H1 (cell line): Measurements from ENCODE around the gene CDH19. TPM values are rescaled to one million over a fixed set of nuclear protein-coding genes. Genes with fewer than 3 reads are reported as not detected.
A peak's percentile ranks its signal among the peaks of the same experiment; 100 is the strongest.

Experiments used
- CTCF ChIA-PET: fragments of 300-600 bp; sonication (Branson Sonifier 250); formaldehyde crosslinking; loops from one replicate; lab custom pipeline; 2021; ENCODE audit not compliant: partially characterized antibody; lab: Charles Lee
- POLR2A ChIA-PET: fragments of 300-600 bp; sonication (Branson Sonifier 250); formaldehyde crosslinking; loops from one replicate; lab custom pipeline; 2021; ENCODE audit warnings: inconsistent platforms; ENCODE audit not compliant: partially characterized antibody; lab: Charles Lee
- DNase-seq, 2 experiments: peaks; one replicate each; pipeline versions ENCODE4 v3.0.0 to v3.0.0-alpha.2; 2010 to 2022; ENCODE audit warnings: low spot score in 2 of 2, low read depth in 1 of 2, mixed read lengths in 1 of 2
- FAIRE-seq: peaks from 2 replicates; lab custom pipeline; 2011; peaks lifted over from hg19 to GRCh38; lab: Jason Lieb, UNC
- H2AFZ ChIP-seq: 2 replicates; pipeline ENCODE4 v1.8.1; 2012; ENCODE audit warnings: low read length, inconsistent platforms
- H2AK5ac ChIP-seq: 2 replicates; pipeline ENCODE4 v1.6.1; 2013; ENCODE audit warnings: low read depth, low read length
- H2BK120ac ChIP-seq: replicated peaks from 2 replicates; pipeline ENCODE3; 2013; ENCODE audit warnings: low read depth, low read length, inconsistent platforms
- H2BK12ac ChIP-seq: 2 replicates; pipeline ENCODE4 v1.6.1; 2013; ENCODE audit warnings: low read depth, low read length
- H2BK15ac ChIP-seq: 2 replicates; pipeline ENCODE4 v1.6.1; 2013; ENCODE audit warnings: low read length
- H2BK20ac ChIP-seq: 2 replicates; pipeline ENCODE4 v1.6.1; 2013; ENCODE audit warnings: low read length
- H2BK5ac ChIP-seq: 2 replicates; pipeline ENCODE4 v1.6.1; 2013; ENCODE audit warnings: low read depth, low read length
- H3K14ac ChIP-seq: 2 replicates; pipeline ENCODE4 v1.6.1; 2013; ENCODE audit warnings: inconsistent platforms; ENCODE audit not compliant: insufficient read length
- H3K18ac ChIP-seq: 2 replicates; pipeline ENCODE4 v1.6.1; 2013; ENCODE audit warnings: low read length; ENCODE audit errors: extremely low read depth
- H3K23ac ChIP-seq: 2 replicates; pipeline ENCODE4 v1.6.1; 2013; ENCODE audit warnings: inconsistent platforms; ENCODE audit not compliant: insufficient read length
- H3K23me2 ChIP-seq: 2 replicates; pipeline ENCODE4 v1.6.1; 2013; ENCODE audit warnings: low read depth, low read length
- H3K27ac ChIP-seq: 2 replicates; pipeline ENCODE4 v1.6.1; 2011; ENCODE audit warnings: low read depth, low read length, inconsistent platforms
- H3K27me3 ChIP-seq, 4 experiments: replicated peaks in 1 of 4; 1 replicate in 1 of 4; 2 replicates in 3 of 4; pipeline versions ENCODE4 v1.6.1 to v1.8.1; 2011 to 2013; ENCODE audit warnings: low read length in 3 of 4, mild to moderate bottlenecking in 3 of 4, inconsistent platforms in 2 of 4, mixed read lengths in 2 of 4, moderate library complexity in 1 of 4; ENCODE audit not compliant: control insufficient read depth in 3 of 4, insufficient read depth in 3 of 4; ENCODE audit errors: extremely low read depth in 1 of 4
- H3K36me3 ChIP-seq, 4 experiments: 2 replicates each; pipeline versions ENCODE4 v1.6.1 to v1.8.1; 2011 to 2013; ENCODE audit warnings: mild to moderate bottlenecking in 4 of 4, low read length in 3 of 4, moderate library complexity in 2 of 4, control low read depth in 1 of 4, inconsistent platforms in 1 of 4; ENCODE audit not compliant: insufficient read depth in 4 of 4, control insufficient read depth in 2 of 4
- H3K4ac ChIP-seq: replicated peaks from 2 replicates; pipeline ENCODE3; 2013; ENCODE audit warnings: low read length, low read depth, mixed read lengths, inconsistent platforms; ENCODE audit not compliant: insufficient read length
- H3K4me1 ChIP-seq, 4 experiments: replicated peaks in 1 of 4; 1 replicate in 1 of 4; 2 replicates in 3 of 4; pipeline versions ENCODE4 v1.6.1 to v1.8.1; 2011 to 2013; ENCODE audit warnings: low read length in 3 of 4, inconsistent platforms in 2 of 4, mixed read lengths in 1 of 4; ENCODE audit not compliant: insufficient read depth in 4 of 4, control insufficient read depth in 3 of 4
- H3K4me2 ChIP-seq, 2 experiments: 2 replicates each; pipeline versions ENCODE4 v1.6.1 to v1.8.1; 2011 to 2013; ENCODE audit warnings: low read depth in 2 of 2, low read length in 2 of 2, control low read depth in 1 of 2, inconsistent platforms in 1 of 2, mild to moderate bottlenecking in 1 of 2; ENCODE audit not compliant: insufficient read depth in 1 of 2
- H3K4me3 ChIP-seq, 4 experiments: fragments of 200-600, 300-600 bp in 1 of 4; sonication (generic), shearing (Covaris generic), sonication (Bioruptor Twin) in 1 of 4; 2 replicates each; pipeline versions ENCODE4 v1.5.1 to v1.8.1; 2011 to 2016; ENCODE audit warnings: low read length in 4 of 4, low read depth in 3 of 4, control low read depth in 2 of 4, inconsistent platforms in 2 of 4, mild to moderate bottlenecking in 2 of 4, mixed read lengths in 1 of 4, moderate library complexity in 1 of 4; ENCODE audit not compliant: insufficient read depth in 2 of 4; ENCODE audit errors: extremely low read depth in 1 of 4
- H3K56ac ChIP-seq: replicated peaks from 2 replicates; pipeline ENCODE3; 2013; ENCODE audit warnings: low read depth, mild to moderate bottlenecking, mixed read lengths, low read length, inconsistent platforms; ENCODE audit not compliant: insufficient read length
- H3K79me1 ChIP-seq: 2 replicates; pipeline ENCODE4 v1.6.1; 2013; ENCODE audit warnings: low read depth, low read length, control low read depth
- H3K79me2 ChIP-seq, 2 experiments: 2 replicates each; pipeline versions ENCODE4 v1.6.1 to v1.8.1; 2012 to 2013; ENCODE audit warnings: low read length in 2 of 2, mild to moderate bottlenecking in 2 of 2, inconsistent platforms in 1 of 2; ENCODE audit not compliant: insufficient read depth in 2 of 2, control insufficient read depth in 1 of 2
- H3K9ac ChIP-seq, 4 experiments: replicated peaks in 1 of 4; 1 replicate in 1 of 4; 2 replicates in 3 of 4; pipeline versions ENCODE4 v1.6.1 to v1.8.1; 2011 to 2013; ENCODE audit warnings: low read depth in 3 of 4, low read length in 3 of 4, control low read depth in 2 of 4, mild to moderate bottlenecking in 2 of 4, moderate library complexity in 2 of 4, inconsistent platforms in 1 of 4; ENCODE audit errors: extremely low read depth in 1 of 4
- H3K9me3 ChIP-seq, 2 experiments: 2 replicates each; pipeline versions ENCODE4 v1.6.1 to v1.8.1; 2012 to 2013; ENCODE audit warnings: mild to moderate bottlenecking in 2 of 2, moderate library complexity in 2 of 2, control low read depth in 1 of 2, inconsistent platforms in 1 of 2, low read depth in 1 of 2, low read length in 1 of 2, mixed read lengths in 1 of 2; ENCODE audit not compliant: insufficient read depth in 2 of 2
- H4K20me1 ChIP-seq, 2 experiments: replicated peaks in 1 of 2; 2 replicates each; pipeline versions ENCODE3 to v1.8.1; 2011 to 2013; ENCODE audit warnings: inconsistent platforms in 2 of 2, low read length in 2 of 2, mild to moderate bottlenecking in 1 of 2; ENCODE audit not compliant: insufficient read depth in 2 of 2, control insufficient read depth in 1 of 2
- H4K5ac ChIP-seq: 2 replicates; pipeline ENCODE4 v1.6.1; 2013; ENCODE audit warnings: low read length, low read depth, mixed read lengths, inconsistent platforms; ENCODE audit not compliant: insufficient read length
- H4K8ac ChIP-seq: 2 replicates; pipeline ENCODE4 v1.8.0; 2013; ENCODE audit warnings: mild to moderate bottlenecking, moderate library complexity, low read length, inconsistent platforms; ENCODE audit not compliant: insufficient read depth; ENCODE audit errors: extremely low read depth
- H4K91ac ChIP-seq: replicated peaks from 2 replicates; pipeline ENCODE3; 2013; ENCODE audit warnings: low read length, mixed read lengths, inconsistent platforms; ENCODE audit not compliant: insufficient read length
- CTBP2 ChIP-seq: IDR thresholded peaks from 2 replicates; pipeline ENCODE4 v1.7.0; 2011; ENCODE audit warnings: borderline replicate concordance, mild to moderate bottlenecking, moderate library complexity, mixed read lengths, low read length; ENCODE audit not compliant: insufficient read depth, insufficient read length
- CTCF ChIP-seq, 3 experiments: IDR thresholded peaks; 1 replicate in 2 of 3; 2 replicates in 1 of 3; pipeline versions ENCODE4 v1.5.1 to v1.6.1; 2011; ENCODE audit warnings: low read length in 3 of 3, mild to moderate bottlenecking in 3 of 3, inconsistent platforms in 2 of 3, low read depth in 1 of 3, moderate library complexity in 1 of 3; ENCODE audit not compliant: insufficient read depth in 1 of 3; ENCODE audit errors: control extremely low read depth in 1 of 3
- EP300 ChIP-seq, 2 experiments: IDR thresholded peaks; 1 replicate in 1 of 2; 2 replicates in 1 of 2; pipeline ENCODE4 v1.6.1; 2011 to 2012; ENCODE audit warnings: low read depth in 2 of 2, low read length in 2 of 2, mild to moderate bottlenecking in 2 of 2, borderline replicate concordance in 1 of 2, inconsistent platforms in 1 of 2, moderate library complexity in 1 of 2
- EZH2 ChIP-seq: fragments of 200-600 bp; sonication (generic); IDR thresholded peaks from 2 replicates; pipeline ENCODE4 v1.7.1; 2012; ENCODE audit warnings: low read depth, mild to moderate bottlenecking, moderate library complexity, low read length, inconsistent platforms; ENCODE audit not compliant: severe bottlenecking
- KDM1A ChIP-seq: fragments of 200-600, 300-600 bp; sonication (generic); IDR thresholded peaks from 2 replicates; pipeline ENCODE4 v1.7.1; 2016; ENCODE audit warnings: mild to moderate bottlenecking, low read length, borderline replicate concordance
- RXRA ChIP-seq: IDR thresholded peaks from 2 replicates; pipeline ENCODE4 v1.6.1; 2011; ENCODE audit warnings: low read depth, mild to moderate bottlenecking, low read length, moderate library complexity; ENCODE audit not compliant: insufficient read depth
- SAP30 ChIP-seq: fragments of 300-600 bp; sonication (generic); IDR thresholded peaks from 2 replicates; pipeline ENCODE4 v1.7.1; 2012; ENCODE audit warnings: low read length, moderate library complexity, mild to moderate bottlenecking, inconsistent platforms; ENCODE audit not compliant: insufficient read depth, insufficient replicate concordance
- SIX5 ChIP-seq: IDR thresholded peaks from 2 replicates; pipeline ENCODE4 v1.6.1; 2011; ENCODE audit warnings: mild to moderate bottlenecking, low read depth, low read length
- SRF ChIP-seq: IDR thresholded peaks from 2 replicates; pipeline ENCODE4 v1.6.1; 2011; ENCODE audit warnings: mild to moderate bottlenecking, low read depth, low read length, moderate library complexity
- TCF12 ChIP-seq: IDR thresholded peaks from 2 replicates; pipeline ENCODE4 v1.6.1; 2011; ENCODE audit warnings: low read depth, mild to moderate bottlenecking, low read length
- WGBS, 2 experiments: shearing (Covaris generic) in 1 of 2; methylation state at CpG; one replicate each; pipeline versions ENCODE4 v1.1.6 to v1.1.7; 2013 to 2015; ENCODE audit warnings: low lambda C conversion rate in 2 of 2, mixed read lengths in 2 of 2, inconsistent platforms in 1 of 2, low coverage in 1 of 2, missing lambda C conversion rate in 1 of 2; ENCODE audit not compliant: insufficient replicate concordance in 2 of 2, insufficient coverage in 1 of 2, insufficient read length in 1 of 2; ENCODE audit errors: extremely low coverage in 1 of 2, missing lambda C conversion rate in 1 of 2; 5-methylcytosine and 5-hydroxymethylcytosine counted together
- polyA plus RNA-seq, 7 experiments: library from polyadenylated mRNA; depleted of rRNA in 3 of 7; stranded (reverse) in 5 of 7; unstranded in 2 of 7; fragments of >200 nt in 5 of 7; fragments of 200-250 nt in 2 of 7; gene quantifications; 1 replicate in 5 of 7; 2 replicates in 1 of 7; 4 replicates in 1 of 7; pipeline versions ENCODE4 v1.2.1 to v1.2.3, GENCODE V29; 2011 to 2013; ENCODE audit warnings: missing spikeins in 2 of 7, mixed read lengths in 2 of 7
- total RNA-seq: library from RNA; stranded (reverse); fragmentation: NEBNext Ultra II Directional; extraction: Animal tissue kit (Norgen Biotek cat#: 25700); gene quantifications from 2 replicates; pipeline ENCODE4 v1.2.1, GENCODE V29; 2021

The CDH19 gene
- total and polyA plus RNA-seq, 2 of the 8 experiments (the other 6 are each of a cell fraction or from before 2014, with no cell fraction given): not detected

GRCh38 chr18:66533693-66534092 lies 70.2 kb downstream of the CDH19 start:
- Histone ChIP-seq H3K79me2 (no peaks in the 10 kb centered on the region), H2AK5ac (no peak overlapping the region), H3K27ac (no peak overlapping the region), H2BK20ac (no peak overlapping the region), H3K14ac (no peak overlapping the region), H4K8ac (no peak overlapping the region), H3K18ac (no peak overlapping the region), H2AFZ (no peak overlapping the region), H3K4me2 (0 out of 4 replicates have a peak overlapping the region, but pooled peaks of 1 of the 2 experiments have one; percentile 15), H2BK12ac (no peak overlapping the region), H4K91ac (no peak overlapping the region), H2BK15ac (no peak overlapping the region), H3K4ac (no peak overlapping the region), H3K23ac (no peak overlapping the region), H3K36me3 (no peaks in the 10 kb centered on the region), H3K56ac (no peak overlapping the region), H3K9me3 (no peaks in the 10 kb centered on the region), H3K79me1 (no peaks in the 10 kb centered on the region), H3K27me3 (no peaks in the 10 kb centered on the region), H2BK5ac (no peak overlapping the region), H3K4me3 (no peak overlapping the region), H3K4me1 (no peaks in the 10 kb centered on the region; a peak in 1 of 7 replicates), H2BK120ac (no peak overlapping the region), H4K5ac (no peak overlapping the region), H4K20me1 (no peaks in the 10 kb centered on the region), H3K9ac (no peak overlapping the region), H3K23me2 (no peaks in the 10 kb centered on the region)
- ChIA-PET CTCF (interaction anchor here (0.6 to 1.2 kb wide), 11 partner anchors 10 to 748 kb away, joined by 3 to 6 read pairs (median 3); no protein-coding TSS in a partner anchor), POLR2A (no interaction called here)
- FAIRE-seq: no peak
- WGBS, 2 experiments: 80% methylated on average over 1 of the region's 1 CpG; no CpG with 5 or more reads in 1 of the 2 experiments
- DNase-seq: no peak
- TF ChIP-seq EZH2 (no peak), CTCF (IDR thresholded peaks at IDR 0.05; ENCODE audit: control extremely low read depth in 1 of 3, insufficient read depth in 1 of 3, low read depth in 1 of 3, low read length in 3 of 3) (no peak), RXRA (no peak), KDM1A (no peak), TCF12 (no peak), SRF (no peak), SIX5 (no peak), EP300 (IDR thresholded peaks at IDR 0.05; ENCODE audit: borderline replicate concordance in 1 of 2, low read depth in 2 of 2, low read length in 2 of 2) (no peak), SAP30 (no peak), CTBP2 (no peak)
